Gastrocnemius medialis (tissue), 4 donors: Measurements from ENCODE around the gene NCOR2. TPM values are rescaled to one million over a fixed set of nuclear protein-coding genes. Genes with fewer than 3 reads are reported as not detected.

Experiments
- ATAC-seq, 2 donors: fragments of 150-250 bp; one replicate each; pipeline ENCODE4 v1.9.1; 2016
- DNase-seq, 2 donors: peaks; one replicate each; pipeline ENCODE4 v3.0.0-alpha.2; 2019
- H3K27ac ChIP-seq, 4 donors: fragments of 200-600 bp; sonication (generic); 1 replicate in 1 of 4; 2 replicates in 3 of 4; pipeline ENCODE4 v1.5.1; 2016 to 2018; ENCODE audit warnings: mild to moderate bottlenecking in 2 of 4, moderate library complexity in 1 of 4
- H3K27me3 ChIP-seq, 3 donors: fragments of 200-600 bp; sonication (generic) in 2 of 3; 1 replicate in 1 of 3; 2 replicates in 2 of 3; pipeline versions ENCODE4 v1.5.1 to v1.6.0; 2016 to 2019; ENCODE audit warnings: mild to moderate bottlenecking in 1 of 3, moderate library complexity in 1 of 3
- H3K36me3 ChIP-seq, 2 donors: fragments of 200-600 bp; sonication (generic) in 1 of 2; one replicate each; pipeline ENCODE4 v1.5.1; 2017 to 2018
- H3K4me1 ChIP-seq, 2 donors: fragments of 200-600 bp; sonication (generic) in 1 of 2; one replicate each; pipeline ENCODE4 v1.5.1; 2016 to 2017; ENCODE audit warnings: mild to moderate bottlenecking in 2 of 2
- H3K4me3 ChIP-seq, 4 donors: fragments of 200-600 bp; sonication (generic) in 3 of 4; 1 replicate in 1 of 4; 2 replicates in 3 of 4; pipeline ENCODE4 v1.5.1; 2016 to 2019; ENCODE audit warnings: mild to moderate bottlenecking in 2 of 4
- H3K9me3 ChIP-seq, 3 donors: fragments of 200-600 bp; sonication (generic) in 2 of 3; 1 replicate in 1 of 3; 2 replicates in 2 of 3; pipeline ENCODE4 v1.5.1; 2016 to 2019
- POLR2A ChIP-seq, 2 donors: fragments of 450-650 bp; IDR thresholded peaks; one replicate each; pipeline ENCODE4 v1.6.1; 2017; ENCODE audit warnings: antibody characterized with exemption in 2 of 2, mild to moderate bottlenecking in 2 of 2, moderate library complexity in 2 of 2
- in situ Hi-C, 4 donors: fragments of 200-750 bp; cut with MboI; loops; one replicate each; pipeline versions ENCODE4 v1.15.0 to v1.8.0; 2017; ENCODE audit warnings: low sequenced_read_pairs in 4 of 4
- intact Hi-C: fragments of 100-400 bp; cut with DNase I; formaldehyde crosslinking; loops from one replicate; pipeline ENCODE4 v1.15.1; 2023; ENCODE audit warnings: low total_unique reads
- total RNA-seq, 4 donors: library from RNA; depleted of rRNA; stranded (reverse); fragments of >200 nt; gene quantifications; one replicate each; pipeline versions ENCODE4 v1.1.0 to v1.2.3, GENCODE V29; 2016
- TF ChIP-seq, protein P1 (sequence below), 5 experiments: fragments of 450-650 bp in 3 of 5; fragments of 200-600 bp in 2 of 5; sonication (generic) in 2 of 5; IDR thresholded peaks in 4 of 5; conservative IDR thresholded peaks in 1 of 5; 1 replicate in 4 of 5; 2 replicates in 1 of 5; pipeline ENCODE4 v1.5.1; 2016 to 2019; ENCODE audit warnings: antibody characterized with exemption in 5 of 5, mild to moderate bottlenecking in 3 of 5, moderate library complexity in 3 of 5

The NCOR2 gene
- total RNA-seq, 4 donors from 2014 or later, result 37.7 to 123 (median 105) TPM

DNA sequence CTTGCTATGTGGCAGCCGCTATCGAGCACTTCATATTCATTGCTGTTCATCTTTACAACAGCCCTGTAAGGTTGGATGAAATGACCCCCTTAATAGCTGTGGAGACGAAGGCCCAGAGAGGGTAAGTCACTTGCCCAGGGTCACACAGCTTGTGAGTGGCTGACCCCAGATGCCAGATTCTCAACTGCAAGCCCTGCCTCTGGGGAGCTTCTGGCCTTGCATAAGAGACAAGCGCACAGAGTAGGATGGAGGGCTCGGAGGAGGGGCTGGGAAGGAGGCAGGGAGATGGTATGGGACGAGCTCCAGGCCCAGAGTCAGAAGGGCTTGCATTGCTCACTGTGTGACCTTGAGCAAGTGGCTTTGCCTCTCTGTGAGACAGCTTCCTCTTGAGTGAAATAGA, 27.4 kb upstream of the NCOR2 start:
- DNase-seq (no peak), ATAC-seq (no peak)
- no peak overlapping the region for H3K4me3 ChIP-seq
- no peak for TF ChIP-seq POLR2A (IDR thresholded peaks at IDR 0.05)
- TF ChIP-seq, protein P1, sequence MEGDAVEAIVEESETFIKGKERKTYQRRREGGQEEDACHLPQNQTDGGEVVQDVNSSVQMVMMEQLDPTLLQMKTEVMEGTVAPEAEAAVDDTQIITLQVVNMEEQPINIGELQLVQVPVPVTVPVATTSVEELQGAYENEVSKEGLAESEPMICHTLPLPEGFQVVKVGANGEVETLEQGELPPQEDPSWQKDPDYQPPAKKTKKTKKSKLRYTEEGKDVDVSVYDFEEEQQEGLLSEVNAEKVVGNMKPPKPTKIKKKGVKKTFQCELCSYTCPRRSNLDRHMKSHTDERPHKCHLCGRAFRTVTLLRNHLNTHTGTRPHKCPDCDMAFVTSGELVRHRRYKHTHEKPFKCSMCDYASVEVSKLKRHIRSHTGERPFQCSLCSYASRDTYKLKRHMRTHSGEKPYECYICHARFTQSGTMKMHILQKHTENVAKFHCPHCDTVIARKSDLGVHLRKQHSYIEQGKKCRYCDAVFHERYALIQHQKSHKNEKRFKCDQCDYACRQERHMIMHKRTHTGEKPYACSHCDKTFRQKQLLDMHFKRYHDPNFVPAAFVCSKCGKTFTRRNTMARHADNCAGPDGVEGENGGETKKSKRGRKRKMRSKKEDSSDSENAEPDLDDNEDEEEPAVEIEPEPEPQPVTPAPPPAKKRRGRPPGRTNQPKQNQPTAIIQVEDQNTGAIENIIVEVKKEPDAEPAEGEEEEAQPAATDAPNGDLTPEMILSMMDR (IDR thresholded peaks at IDR 0.05 in 4 of 5, conservative IDR thresholded peaks at IDR 0.05 in 1 of 5), result no peak
- H3K36me3 ChIP-seq, result no peaks in the 10 kb centered on the region
- no peaks in the 10 kb centered on the region for H3K4me1 ChIP-seq
- no peaks in the 10 kb centered on the region for H3K27me3 ChIP-seq
- H3K27ac ChIP-seq, result no peak overlapping the region
- no peaks in the 10 kb centered on the region for H3K9me3 ChIP-seq
- in situ Hi-C loops (no loop called here), intact Hi-C loops (no loop called here)

DNA sequence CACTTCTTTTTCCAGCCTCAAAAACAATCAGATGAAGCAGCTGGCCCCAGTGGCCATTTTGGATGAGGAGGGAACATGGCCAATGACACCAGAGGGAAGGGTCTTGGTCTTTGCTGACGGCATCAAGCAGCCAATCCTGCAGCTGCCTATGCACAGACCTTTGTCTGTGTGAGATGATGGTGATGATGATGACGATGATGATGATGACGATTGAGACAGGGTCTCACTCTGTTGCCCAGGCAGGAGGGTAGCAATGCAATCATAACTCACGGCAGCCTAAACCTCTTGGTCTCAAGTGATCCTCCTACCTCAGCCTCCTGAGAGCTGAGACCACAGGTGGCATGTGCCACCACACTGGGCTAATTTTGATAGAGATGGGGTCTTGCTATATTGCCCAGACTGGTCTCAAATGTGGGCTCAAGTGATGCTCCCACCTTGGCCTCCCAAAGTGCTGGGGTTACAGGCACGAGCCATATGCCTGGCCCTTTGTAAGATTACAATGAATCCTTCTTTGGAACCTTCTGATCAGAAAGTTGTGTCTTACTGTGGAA, 26.5 kb upstream of the NCOR2 start:
- DNase-seq, result no peak
- peaks cover 5 to 6% of the 10 kb centered on the region in 2 donors for H3K4me1 ChIP-seq
- H3K27me3 ChIP-seq, result no peaks in the 10 kb centered on the region
- in situ Hi-C loops, result no loop called here
- ATAC-seq, result no peak
- intact Hi-C loops, result no loop called here
- no peaks in the 10 kb centered on the region for H3K9me3 ChIP-seq
- TF ChIP-seq, protein P1 (IDR thresholded peaks at IDR 0.05 in 4 of 5, conservative IDR thresholded peaks at IDR 0.05 in 1 of 5), result no peak
- no peak for TF ChIP-seq POLR2A (IDR thresholded peaks at IDR 0.05)
- H3K4me3 ChIP-seq, result no peak overlapping the region
- no peak overlapping the region for H3K27ac ChIP-seq
- H3K36me3 ChIP-seq, result no peaks in the 10 kb centered on the region

DNA sequence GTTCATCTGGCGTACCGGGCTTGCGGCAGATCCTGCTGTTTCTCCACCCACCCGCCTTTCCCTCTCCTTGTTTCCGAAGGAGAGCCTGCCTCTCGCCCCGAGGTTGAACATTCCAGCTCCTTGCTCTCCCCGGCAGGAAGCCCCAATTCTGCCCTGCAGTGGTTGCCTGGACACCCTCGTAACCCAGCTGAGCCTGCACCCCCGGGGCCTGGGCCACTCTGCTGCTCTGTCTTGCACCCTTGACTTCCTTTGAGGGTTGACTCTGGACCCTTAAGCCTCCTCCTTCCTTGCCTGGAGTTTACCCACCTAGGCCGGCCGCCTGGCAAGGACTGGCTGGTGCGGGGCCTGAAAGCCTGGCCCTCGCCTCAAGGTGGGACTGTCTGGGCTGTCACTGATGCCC, 25.8 kb upstream of the NCOR2 start:
- intact Hi-C loops, result no loop called here
- Histone ChIP-seq H3K36me3 (no peaks in the 10 kb centered on the region), H3K27me3 (no peaks in the 10 kb centered on the region), H3K9me3 (no peaks in the 10 kb centered on the region), H3K4me3 (no peak overlapping the region), H3K4me1 (peaks cover 11% of the 10 kb centered on the region in 2 donors), H3K27ac (no peak overlapping the region)
- DNase-seq (no peak), ATAC-seq (no peak)
- no peak for TF ChIP-seq POLR2A (IDR thresholded peaks at IDR 0.05)
- TF ChIP-seq, protein P1 (IDR thresholded peaks at IDR 0.05 in 4 of 5, conservative IDR thresholded peaks at IDR 0.05 in 1 of 5), result no peak
- in situ Hi-C loops, result no loop called here

DNA sequence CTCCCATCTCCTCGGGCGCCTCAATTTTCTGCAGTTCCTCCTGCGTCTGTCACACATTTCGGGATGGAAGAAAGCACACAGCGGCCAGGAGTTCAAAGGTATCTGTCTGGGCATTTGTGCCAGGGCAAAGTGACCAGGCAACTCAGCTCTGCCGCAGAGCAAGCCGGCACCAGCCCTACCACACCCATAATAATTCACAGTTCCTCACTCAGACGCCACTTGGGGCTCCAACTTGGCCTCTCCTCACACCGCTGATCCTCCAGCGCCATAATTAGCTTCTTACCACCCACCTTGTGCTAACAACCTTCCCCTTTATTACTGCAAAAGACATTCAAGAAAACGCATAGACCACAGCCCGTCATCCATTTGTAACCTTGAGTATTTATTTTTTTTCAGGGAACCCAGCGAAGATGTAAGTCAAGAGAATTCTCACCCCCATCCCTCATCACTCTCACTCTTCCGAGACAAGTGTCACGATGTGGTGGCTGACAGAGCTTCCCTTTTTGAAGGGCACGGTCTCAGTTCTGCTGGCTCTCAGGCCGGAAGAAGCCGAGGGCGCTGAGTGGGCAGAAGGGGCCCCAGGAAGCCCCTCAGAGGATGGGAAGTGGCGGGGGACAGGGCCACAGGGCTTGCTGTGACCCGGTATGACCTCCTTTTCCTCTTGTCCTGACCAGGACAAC, 25.2 kb upstream of the NCOR2 start:
- in situ Hi-C loops (no loop called here), intact Hi-C loops (no loop called here)
- TF ChIP-seq POLR2A (IDR thresholded peaks at IDR 0.05), result no peak
- TF ChIP-seq, protein P1 (IDR thresholded peaks at IDR 0.05 in 4 of 5, conservative IDR thresholded peaks at IDR 0.05 in 1 of 5), result no peak
- H3K27ac ChIP-seq, result no peak overlapping the region
- no peaks in the 10 kb centered on the region for H3K36me3 ChIP-seq
- no peaks in the 10 kb centered on the region for H3K9me3 ChIP-seq
- DNase-seq, result no peak
- H3K4me3 ChIP-seq, result no peak overlapping the region
- H3K27me3 ChIP-seq, result no peaks in the 10 kb centered on the region
- ATAC-seq, result no peak
- peaks cover 11% of the 10 kb centered on the region in 2 donors for H3K4me1 ChIP-seq
